ENCODE measurements around the gene GSTA2.
"Not testable (repeated sequence)": the region's sequence is repeated elsewhere in the genome, so short reads cannot be mapped to it uniquely, and the experiment has no call there.

The GSTA2 gene

DNA sequence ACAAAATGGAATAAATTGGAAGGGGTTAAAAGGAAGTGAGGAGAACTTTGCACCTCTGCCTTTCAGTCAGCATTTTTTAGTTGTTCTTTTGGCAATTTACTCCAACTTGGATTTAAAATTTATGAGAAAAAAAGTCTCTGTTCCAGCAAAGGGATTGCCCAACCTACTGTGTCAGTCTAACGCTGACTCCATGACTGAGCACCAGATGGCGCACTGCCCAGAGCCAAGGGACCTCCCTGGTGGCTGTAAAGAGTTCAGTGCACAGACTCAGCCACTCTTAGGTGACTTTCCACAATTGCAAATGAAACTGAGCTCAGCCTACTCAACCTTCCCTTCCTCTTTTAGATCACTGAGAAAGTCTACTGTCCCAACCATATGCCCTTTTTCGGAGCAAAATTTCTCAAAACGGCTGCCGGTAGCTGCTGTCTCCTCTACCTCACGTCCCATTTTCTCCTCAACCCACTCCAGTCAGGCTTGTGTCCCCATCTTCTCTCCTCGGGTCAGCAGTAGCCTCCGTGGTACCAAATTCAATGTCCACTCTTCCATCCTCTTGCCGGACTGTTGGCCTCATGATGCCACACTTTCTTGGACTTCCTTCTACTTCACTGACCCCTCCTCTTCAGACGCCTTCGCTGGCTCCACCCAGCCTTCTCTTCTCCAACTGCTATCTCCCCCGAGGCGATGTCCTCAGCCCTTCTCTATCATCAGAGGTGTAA, 38.7 kb downstream of the GSTA2 start:
- DNase-seq, result peak; percentile 26

DNA sequence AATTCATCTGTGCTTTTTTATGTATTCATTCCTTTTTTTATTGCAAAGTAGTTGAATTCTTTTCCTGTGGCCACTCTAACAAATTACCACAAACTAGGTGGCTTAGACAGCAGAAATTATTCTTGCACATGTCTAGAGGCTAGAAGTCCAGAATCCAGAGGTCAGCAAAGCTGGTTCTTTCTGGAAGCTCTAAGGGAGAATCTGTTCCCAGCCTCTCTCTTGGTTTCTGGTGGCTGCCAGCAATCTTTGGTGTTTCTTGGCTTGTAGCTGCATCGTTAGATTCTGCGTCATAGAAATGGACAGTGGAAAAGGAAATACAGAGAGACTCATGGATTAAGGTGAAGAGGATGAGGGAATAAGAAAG, 39.3 kb downstream of the GSTA2 start:
- DNase-seq, result no peak

GRCh38 chr6:52720321-52720720, 43.0 kb downstream of the GSTA2 start:
- DNase-seq, result no peak

DNA sequence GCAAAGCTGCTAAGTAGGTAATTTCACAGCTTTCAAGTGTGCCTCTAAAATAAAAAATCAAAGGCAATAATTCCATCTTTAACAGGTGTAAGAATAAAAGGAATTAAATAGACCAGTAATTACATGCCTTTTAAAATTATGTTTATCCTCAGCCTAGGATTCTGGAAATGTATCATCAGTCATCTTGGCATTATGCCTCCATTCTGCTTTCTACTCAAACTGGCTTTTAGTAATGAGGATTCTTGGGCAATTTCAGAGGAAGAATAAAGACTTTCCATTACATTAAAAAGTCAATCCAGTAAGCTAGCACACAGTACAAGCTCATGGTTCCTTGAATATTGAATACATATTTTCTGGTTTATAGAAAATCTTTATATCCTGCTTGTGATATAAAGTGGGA, 44.7 kb downstream of the GSTA2 start:
- DNase-seq, result no peak

GRCh38 chr6:52714761-52715160, 48.5 kb downstream of the GSTA2 start:
- not testable (repeated sequence) for DNase-seq

- DNase-seq, result no peak
These were observed 51.1 kb downstream of the GSTA2 start for GRCh38 chr6:52712136-52712535.

DNA sequence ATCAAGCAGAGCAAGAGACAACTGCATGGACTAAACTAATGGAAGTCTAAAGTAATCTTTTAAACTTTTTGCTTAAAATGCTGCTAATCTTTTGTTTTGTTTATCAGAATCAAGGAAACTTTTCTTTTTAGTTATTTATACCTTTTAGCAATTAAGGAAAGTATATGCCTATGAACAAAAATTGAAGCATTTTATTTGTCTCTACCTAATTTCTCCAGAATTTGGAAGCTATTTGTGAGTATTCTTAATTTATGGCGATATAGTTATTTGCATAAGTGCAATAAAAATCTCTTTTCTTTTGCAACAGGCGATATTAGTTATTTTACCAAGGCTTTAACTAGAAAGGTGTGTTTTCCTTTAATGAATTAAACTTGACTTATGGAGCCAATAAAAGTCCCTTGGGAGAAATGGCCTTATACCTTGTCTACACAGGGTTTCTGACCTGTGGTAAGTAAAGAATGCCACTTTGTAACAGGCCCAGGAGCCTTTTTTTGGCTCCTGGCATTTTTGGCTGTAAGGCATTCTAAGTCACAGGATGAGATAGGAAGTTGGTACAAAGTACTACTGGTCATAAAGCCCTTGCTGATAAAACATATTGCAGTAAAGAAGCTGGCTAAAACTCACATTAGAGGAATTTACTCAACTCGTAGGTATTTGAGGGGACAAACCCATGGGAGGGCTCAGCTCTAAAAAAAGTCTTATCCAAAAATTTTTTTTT, 55.2 kb downstream of the GSTA2 start:
- no peak for DNase-seq

GRCh38 chr6:52706001-52706400, 57.3 kb downstream of the GSTA2 start:
- no peak for DNase-seq

- not testable (repeated sequence) for DNase-seq
These were observed 58.3 kb downstream of the GSTA2 start for GRCh38 chr6:52704781-52705502.

DNA sequence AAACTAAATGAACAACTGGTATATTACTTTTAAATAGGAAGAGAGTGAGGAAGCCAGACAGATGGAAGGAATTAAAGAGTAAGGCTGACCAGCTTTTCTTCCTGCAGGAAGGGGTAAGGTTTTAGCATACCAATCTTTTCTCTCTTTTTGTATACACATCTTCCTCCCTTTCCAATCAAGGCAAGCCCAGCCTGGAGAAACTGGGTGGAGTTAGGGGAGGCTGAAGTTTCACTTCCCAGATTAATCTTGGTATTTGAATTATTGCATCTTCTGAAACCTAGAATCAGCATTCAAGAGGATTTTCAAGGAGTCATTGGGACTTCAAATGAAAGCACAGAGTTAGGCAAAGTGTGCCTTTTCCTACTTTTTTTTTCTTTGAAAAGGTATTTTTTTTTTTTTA, 59.2 kb downstream of the GSTA2 start:
- no peak for DNase-seq
